HG03196 (cell line): ENCODE data around the gene COA5.

Experiments
- ATAC-seq: cut with Tn5 transposase; IDR thresholded peaks from one replicate; pipeline ENCODE4 v1.9.1; 2021; ENCODE audit not compliant: unreplicated experiment

Gene COA5

GRCh38 chr2:98554116-98554861 is 54.0 kb downstream of the COA5 start:
- no peak for ATAC-seq

GRCh38 chr2:98552499-98553179 is 55.7 kb downstream of the COA5 start:
- no peak for ATAC-seq

- ATAC-seq: no peak
These were observed 57.0 kb downstream of the COA5 start for GRCh38 chr2:98551316-98551715.

- ATAC-seq: no peak
These were observed 58.1 kb downstream of the COA5 start for GRCh38 chr2:98550165-98550564.
